ENCODE results near the gene GRIK3. TPM values are rescaled to one million over a fixed set of nuclear protein-coding genes. Genes with fewer than 3 reads are reported as not detected.

GRIK3 gene
- total RNA-seq, 4 donors from 2014 or later = 0.75 to 9.8 (median 1.2) TPM

DNA sequence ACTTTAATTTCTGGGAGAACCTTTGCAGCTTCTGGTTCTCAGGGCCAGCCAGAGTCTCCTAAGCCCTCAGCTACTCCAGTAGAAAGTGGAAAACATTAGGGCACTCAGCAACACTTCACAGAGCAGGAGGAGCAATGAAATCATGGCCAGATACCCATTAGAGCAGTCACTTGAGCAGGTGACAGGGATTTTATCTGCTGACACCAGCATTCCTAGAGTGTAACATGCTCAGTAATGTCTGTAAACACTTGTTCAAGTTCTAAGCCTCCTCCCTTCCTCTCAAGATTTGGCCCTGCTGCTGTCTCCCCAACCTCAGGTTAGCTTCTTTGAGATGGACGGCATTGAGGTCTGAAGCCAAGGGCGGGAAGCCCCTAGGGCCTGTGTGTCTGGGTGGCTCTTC, 218.0 kb downstream of the GRIK3 start:
- intact Hi-C loops (cut with DNase I; ENCODE audit: low total_unique reads) (no loop called here), in situ Hi-C loops (cut with MboI; ENCODE audit: low pct_ligation_motif_present in 1 of 4, low pct_unique_long_range_greater_than_20kb in 1 of 4, low sequenced_read_pairs in 3 of 4) (no loop called here)
- Histone ChIP-seq H3K36me3 (no peaks in the 10 kb centered on the region), H3K4me3 (no peak overlapping the region), H3K4me1 (no peaks in the 10 kb centered on the region), H3K9me3 (no peaks in the 10 kb centered on the region), H3K27ac (no peak overlapping the region), H3K27me3 (peaks cover 10% of the 10 kb centered on the region)
- 76% methylated on average over 2 of the region's 2 CpGs; no CpG with 5 or more reads in 1 of the 2 donors for WGBS, 2 donors (ENCODE audit: low coverage in 1 of 2)
- TF ChIP-seq EP300 (IDR thresholded peaks at IDR 0.05; ENCODE audit: low read depth) (no peak), POLR2AphosphoS5 (IDR thresholded peaks at IDR 0.05) (no peak), POLR2A (IDR thresholded peaks at IDR 0.05) (no peak)
- TF ChIP-seq, protein P1, sequence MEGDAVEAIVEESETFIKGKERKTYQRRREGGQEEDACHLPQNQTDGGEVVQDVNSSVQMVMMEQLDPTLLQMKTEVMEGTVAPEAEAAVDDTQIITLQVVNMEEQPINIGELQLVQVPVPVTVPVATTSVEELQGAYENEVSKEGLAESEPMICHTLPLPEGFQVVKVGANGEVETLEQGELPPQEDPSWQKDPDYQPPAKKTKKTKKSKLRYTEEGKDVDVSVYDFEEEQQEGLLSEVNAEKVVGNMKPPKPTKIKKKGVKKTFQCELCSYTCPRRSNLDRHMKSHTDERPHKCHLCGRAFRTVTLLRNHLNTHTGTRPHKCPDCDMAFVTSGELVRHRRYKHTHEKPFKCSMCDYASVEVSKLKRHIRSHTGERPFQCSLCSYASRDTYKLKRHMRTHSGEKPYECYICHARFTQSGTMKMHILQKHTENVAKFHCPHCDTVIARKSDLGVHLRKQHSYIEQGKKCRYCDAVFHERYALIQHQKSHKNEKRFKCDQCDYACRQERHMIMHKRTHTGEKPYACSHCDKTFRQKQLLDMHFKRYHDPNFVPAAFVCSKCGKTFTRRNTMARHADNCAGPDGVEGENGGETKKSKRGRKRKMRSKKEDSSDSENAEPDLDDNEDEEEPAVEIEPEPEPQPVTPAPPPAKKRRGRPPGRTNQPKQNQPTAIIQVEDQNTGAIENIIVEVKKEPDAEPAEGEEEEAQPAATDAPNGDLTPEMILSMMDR (IDR thresholded peaks at IDR 0.05) = no peak
- no peak for DNase-seq

DNA sequence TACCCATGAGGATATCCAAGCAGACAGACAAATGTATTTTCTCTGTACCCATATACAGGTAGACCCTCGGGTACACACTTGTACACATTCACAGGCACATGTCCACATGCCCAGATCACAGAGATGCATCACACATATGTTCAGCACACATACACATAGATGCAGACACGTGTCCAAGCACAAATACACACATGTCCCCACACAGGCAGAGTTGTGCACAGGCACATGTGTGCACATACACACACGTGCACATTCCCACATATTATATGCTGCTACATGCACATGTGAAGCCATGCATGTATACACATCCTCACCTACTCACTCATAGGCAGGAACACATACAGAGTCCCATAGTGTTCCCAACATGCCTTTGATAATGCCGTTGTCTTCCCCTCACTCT, 219.5 kb downstream of the GRIK3 start:
- H3K27ac ChIP-seq = no peak overlapping the region
- DNase-seq = no peak
- intact Hi-C loops (cut with DNase I; ENCODE audit: low total_unique reads) (no loop called here), in situ Hi-C loops (cut with MboI; ENCODE audit: low pct_ligation_motif_present in 1 of 4, low pct_unique_long_range_greater_than_20kb in 1 of 4, low sequenced_read_pairs in 3 of 4) (no loop called here)
- peaks cover 8% of the 10 kb centered on the region for H3K27me3 ChIP-seq
- H3K36me3 ChIP-seq = no peaks in the 10 kb centered on the region
- WGBS, 2 donors (ENCODE audit: low coverage in 1 of 2) = 50 to 66% methylated on average over 3 to 4 of the region's 4 CpGs
- no peaks in the 10 kb centered on the region for H3K9me3 ChIP-seq
- H3K4me3 ChIP-seq = no peak overlapping the region
- TF ChIP-seq, protein P1 (IDR thresholded peaks at IDR 0.05) = no peak
- TF ChIP-seq POLR2A (IDR thresholded peaks at IDR 0.05) = no peak
- TF ChIP-seq EP300 (IDR thresholded peaks at IDR 0.05; ENCODE audit: low read depth) = no peak
- TF ChIP-seq POLR2AphosphoS5 (IDR thresholded peaks at IDR 0.05) = no peak
- H3K4me1 ChIP-seq = no peaks in the 10 kb centered on the region

- TF ChIP-seq POLR2A (IDR thresholded peaks at IDR 0.05) = no peak
- TF ChIP-seq POLR2AphosphoS5 (IDR thresholded peaks at IDR 0.05) = no peak
- TF ChIP-seq EP300 (IDR thresholded peaks at IDR 0.05; ENCODE audit: low read depth) = no peak
- TF ChIP-seq, protein P1 (IDR thresholded peaks at IDR 0.05) = no peak
- in situ Hi-C loops (cut with MboI; ENCODE audit: low pct_ligation_motif_present in 1 of 4, low pct_unique_long_range_greater_than_20kb in 1 of 4, low sequenced_read_pairs in 3 of 4) = no loop called here
- no peak overlapping the region for H3K4me3 ChIP-seq
- no peaks in the 10 kb centered on the region for H3K36me3 ChIP-seq
- H3K9me3 ChIP-seq = no peaks in the 10 kb centered on the region
- DNase-seq = no peak
- intact Hi-C loops (cut with DNase I; ENCODE audit: low total_unique reads) = no loop called here
- no peak overlapping the region for H3K27ac ChIP-seq
- no peaks in the 10 kb centered on the region for H3K4me1 ChIP-seq
- WGBS, 2 donors (ENCODE audit: low coverage in 1 of 2) = 60 to 89% methylated on average over 1 to 7 of the region's 7 CpGs
- H3K27me3 ChIP-seq = peaks cover 7% of the 10 kb centered on the region
These were observed 220.2 kb downstream of the GRIK3 start for GRCh38 chr1:36814083-36814482.

DNA sequence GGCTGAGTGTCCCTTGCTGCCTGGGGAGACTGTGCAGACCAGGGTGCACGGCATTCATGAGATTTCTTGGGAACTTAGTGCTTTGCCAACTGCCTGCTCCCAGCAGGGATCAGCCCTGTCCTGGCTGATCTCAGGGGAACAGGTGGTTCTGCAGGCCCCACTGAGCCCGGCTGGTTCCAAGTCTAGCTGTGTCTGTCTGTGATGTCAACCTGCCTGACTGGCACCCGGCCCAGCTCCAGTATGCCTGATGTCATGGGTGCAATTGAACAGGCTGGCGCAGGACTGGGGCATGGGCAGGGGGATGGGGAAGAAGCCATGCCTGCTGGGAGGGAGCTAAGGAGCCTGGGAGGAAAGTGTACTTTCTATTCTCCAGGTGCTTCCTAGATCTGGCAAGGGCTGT, 227.1 kb downstream of the GRIK3 start:
- Histone ChIP-seq H3K36me3 (no peaks in the 10 kb centered on the region), H3K27ac (no peak overlapping the region), H3K4me1 (no peaks in the 10 kb centered on the region), H3K9me3 (no peaks in the 10 kb centered on the region), H3K27me3 (no peaks in the 10 kb centered on the region), H3K4me3 (no peak overlapping the region)
- no peak for DNase-seq
- intact Hi-C loops (cut with DNase I; ENCODE audit: low total_unique reads) = no loop called here
- TF ChIP-seq EP300 (IDR thresholded peaks at IDR 0.05; ENCODE audit: low read depth) (no peak), POLR2AphosphoS5 (IDR thresholded peaks at IDR 0.05) (no peak), POLR2A (IDR thresholded peaks at IDR 0.05) (no peak)
- TF ChIP-seq, protein P1 (IDR thresholded peaks at IDR 0.05) = no peak
- WGBS, 2 donors (ENCODE audit: low coverage in 1 of 2) = 58% methylated on average over 4 of the region's 4 CpGs; no CpG with 5 or more reads in 1 of the 2 donors
- in situ Hi-C loops (cut with MboI; ENCODE audit: low pct_ligation_motif_present in 1 of 4, low pct_unique_long_range_greater_than_20kb in 1 of 4, low sequenced_read_pairs in 3 of 4) = no loop called here
